ENCODE data around the gene ECE1.
A peak's percentile ranks its signal among the peaks of the same experiment; 100 is the strongest.

The ECE1 gene

DNA sequence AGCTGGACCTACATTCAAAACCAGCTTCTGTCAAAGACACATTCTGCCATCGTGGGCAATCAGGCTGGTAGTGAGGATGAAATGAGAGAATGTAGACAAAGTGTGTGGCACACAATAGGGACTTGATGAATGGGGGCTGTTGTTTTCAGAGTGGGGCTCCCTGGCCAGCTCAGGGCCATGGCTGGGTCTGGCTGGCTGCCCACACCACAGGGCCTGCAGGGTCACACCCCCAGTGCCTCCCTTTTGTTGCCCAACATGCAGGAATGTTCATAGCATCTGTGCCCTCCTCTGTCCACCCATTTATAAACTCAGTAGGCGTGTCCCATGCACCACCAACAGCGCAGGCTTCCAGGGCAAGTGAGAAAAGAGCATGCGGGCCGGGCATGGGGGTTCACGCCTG, 20.8 kb upstream of the ECE1 start:
- no peak for FAIRE-seq
- TF ChIP-seq POLR2AphosphoS5 (IDR thresholded peaks at IDR 0.05; ENCODE audit: low read depth, low read length): no peak
- no peak for TF ChIP-seq PAX5 (IDR thresholded peaks at IDR 0.05; ENCODE audit: insufficient read depth, low read length, severe bottlenecking)
- TF ChIP-seq POLR2A (IDR thresholded peaks at IDR 0.05; ENCODE audit: low read depth, low read length): no peak
- no peak for TF ChIP-seq POU2F2 (IDR thresholded peaks at IDR 0.05; ENCODE audit: low read depth, low read length)
- no peak for TF ChIP-seq TAF1 (IDR thresholded peaks at IDR 0.05; ENCODE audit: low read depth, low read length)
- no peak for TF ChIP-seq SPI1 (IDR thresholded peaks at IDR 0.05; ENCODE audit: low read depth, low read length)
- no peak for DNase-seq (ENCODE audit: insufficient read length, low spot score)

DNA sequence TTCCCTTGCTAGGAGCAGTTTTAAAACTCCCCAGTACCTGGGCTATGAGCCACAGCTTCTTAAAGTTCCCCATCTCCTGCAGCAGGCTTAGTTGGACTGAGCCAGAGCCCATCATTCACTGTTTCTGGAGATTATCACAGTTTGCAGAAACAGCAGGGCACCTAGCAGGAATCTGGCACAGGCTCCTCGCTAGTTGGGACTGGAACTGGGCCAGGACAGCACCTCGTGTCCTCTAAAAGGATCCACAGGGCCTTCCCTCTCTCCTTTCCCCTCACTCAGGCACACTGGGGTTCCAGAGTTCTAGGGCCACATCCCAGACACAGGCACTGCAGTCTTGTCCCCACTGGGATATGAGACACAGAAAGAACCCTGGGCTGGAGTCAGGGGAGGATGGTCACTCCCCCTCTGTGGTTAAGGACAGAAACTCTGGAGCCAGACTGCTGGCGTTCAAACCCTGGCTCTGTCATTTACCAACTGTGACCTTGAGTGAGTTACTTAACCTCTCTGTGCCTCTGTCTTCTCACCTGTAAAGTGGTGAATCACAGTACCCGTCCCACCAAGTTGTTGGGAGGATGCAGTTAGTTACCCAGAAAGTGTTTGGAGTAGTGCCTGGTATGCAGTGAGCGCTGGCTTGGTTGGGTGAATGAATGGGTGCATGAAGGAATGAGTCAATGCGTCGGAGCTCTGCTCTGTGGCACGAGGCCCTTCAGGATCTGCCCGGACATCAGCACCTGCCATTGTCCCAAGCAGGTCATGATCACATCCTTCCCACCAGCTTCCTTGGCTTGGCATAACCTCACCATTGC, 18.8 kb upstream of the ECE1 start:
- no peak for DNase-seq (ENCODE audit: insufficient read length, low spot score)
- FAIRE-seq: no peak
- no peak for TF ChIP-seq SPI1 (IDR thresholded peaks at IDR 0.05; ENCODE audit: low read depth, low read length)
- no peak for TF ChIP-seq POLR2AphosphoS5 (IDR thresholded peaks at IDR 0.05; ENCODE audit: low read depth, low read length)
- TF ChIP-seq POU2F2 (IDR thresholded peaks at IDR 0.05; ENCODE audit: low read depth, low read length): no peak
- TF ChIP-seq TAF1 (IDR thresholded peaks at IDR 0.05; ENCODE audit: low read depth, low read length): no peak
- no peak for TF ChIP-seq PAX5 (IDR thresholded peaks at IDR 0.05; ENCODE audit: insufficient read depth, low read length, severe bottlenecking)
- no peak for TF ChIP-seq POLR2A (IDR thresholded peaks at IDR 0.05; ENCODE audit: low read depth, low read length)

DNA sequence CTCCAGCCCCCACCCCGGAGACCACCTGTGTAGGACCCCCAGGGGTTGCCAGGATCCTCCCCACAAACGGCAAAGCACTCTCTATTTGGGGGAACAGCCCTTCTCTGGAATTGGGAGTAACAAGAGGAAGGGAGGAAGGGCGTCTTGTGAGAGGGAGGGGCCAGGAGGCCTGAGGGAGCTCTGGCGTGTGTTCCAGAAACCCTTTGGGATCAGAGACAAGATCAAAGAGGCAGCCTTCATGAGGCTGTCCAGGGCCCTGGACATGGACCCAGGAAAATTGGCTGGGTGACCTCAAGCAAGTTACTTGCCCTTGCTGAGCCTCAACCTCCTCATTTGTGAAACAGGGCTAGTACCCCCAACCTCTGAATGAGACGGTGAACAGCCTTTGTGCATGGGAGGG, 18.1 kb upstream of the ECE1 start:
- FAIRE-seq (no peak), DNase-seq (ENCODE audit: insufficient read length, low spot score) (no peak)
- no peak for TF ChIP-seq TAF1 (IDR thresholded peaks at IDR 0.05; ENCODE audit: low read depth, low read length)
- TF ChIP-seq POU2F2 (IDR thresholded peaks at IDR 0.05; ENCODE audit: low read depth, low read length): no peak
- no peak for TF ChIP-seq POLR2A (IDR thresholded peaks at IDR 0.05; ENCODE audit: low read depth, low read length)
- no peak for TF ChIP-seq POLR2AphosphoS5 (IDR thresholded peaks at IDR 0.05; ENCODE audit: low read depth, low read length)
- no peak for TF ChIP-seq SPI1 (IDR thresholded peaks at IDR 0.05; ENCODE audit: low read depth, low read length)
- TF ChIP-seq PAX5 (IDR thresholded peaks at IDR 0.05; ENCODE audit: insufficient read depth, low read length, severe bottlenecking): no peak

DNA sequence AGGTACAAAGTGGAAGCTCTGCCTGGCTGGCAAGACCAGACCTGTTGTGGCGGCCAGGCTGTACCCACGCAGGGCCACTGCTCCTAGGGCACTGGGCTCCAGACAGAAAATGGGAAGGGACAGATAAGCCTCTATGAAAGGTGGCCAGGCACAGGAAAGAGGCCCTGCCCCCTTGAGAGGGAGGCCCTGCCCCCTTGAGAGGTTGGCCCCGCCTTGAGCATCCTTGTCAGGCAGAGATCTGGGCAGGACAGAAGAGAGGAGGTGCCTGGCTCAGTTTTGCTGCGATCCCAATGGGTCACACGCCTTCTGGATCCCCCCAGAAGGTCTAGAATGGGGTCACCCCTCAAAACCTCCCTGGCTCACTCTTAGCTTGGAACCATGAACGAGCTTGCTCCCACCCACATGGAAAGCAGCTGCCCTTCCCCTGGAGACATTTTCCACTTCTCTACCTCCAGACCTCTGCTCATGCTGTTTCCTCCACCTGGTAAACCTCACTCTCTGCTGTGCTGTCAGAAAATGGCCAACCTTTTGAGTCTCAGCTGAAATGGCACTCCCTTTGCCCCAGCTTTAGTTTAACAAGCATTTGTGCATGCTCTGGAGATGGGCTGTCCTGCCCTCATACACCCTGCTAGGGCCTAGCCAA, 17.5 kb upstream of the ECE1 start:
- peak; percentile 28 for FAIRE-seq
- no peak for TF ChIP-seq POLR2A (IDR thresholded peaks at IDR 0.05; ENCODE audit: low read depth, low read length)
- no peak for TF ChIP-seq POLR2AphosphoS5 (IDR thresholded peaks at IDR 0.05; ENCODE audit: low read depth, low read length)
- no peak for TF ChIP-seq POU2F2 (IDR thresholded peaks at IDR 0.05; ENCODE audit: low read depth, low read length)
- no peak for TF ChIP-seq TAF1 (IDR thresholded peaks at IDR 0.05; ENCODE audit: low read depth, low read length)
- TF ChIP-seq PAX5 (IDR thresholded peaks at IDR 0.05; ENCODE audit: insufficient read depth, low read length, severe bottlenecking): no peak
- TF ChIP-seq SPI1 (IDR thresholded peaks at IDR 0.05; ENCODE audit: low read depth, low read length): no peak
- no peak for DNase-seq (ENCODE audit: insufficient read length, low spot score)

- no peak for TF ChIP-seq PAX5 (IDR thresholded peaks at IDR 0.05; ENCODE audit: insufficient read depth, low read length, severe bottlenecking)
- no peak for TF ChIP-seq SPI1 (IDR thresholded peaks at IDR 0.05; ENCODE audit: low read depth, low read length)
- TF ChIP-seq POLR2AphosphoS5 (IDR thresholded peaks at IDR 0.05; ENCODE audit: low read depth, low read length): no peak
- no peak for TF ChIP-seq TAF1 (IDR thresholded peaks at IDR 0.05; ENCODE audit: low read depth, low read length)
- TF ChIP-seq POLR2A (IDR thresholded peaks at IDR 0.05; ENCODE audit: low read depth, low read length): no peak
- no peak for TF ChIP-seq POU2F2 (IDR thresholded peaks at IDR 0.05; ENCODE audit: low read depth, low read length)
- DNase-seq (ENCODE audit: insufficient read length, low spot score) (no peak), FAIRE-seq (no peak)
These were observed 16.9 kb upstream of the ECE1 start for GRCh38 chr1:21307210-21307609.

DNA sequence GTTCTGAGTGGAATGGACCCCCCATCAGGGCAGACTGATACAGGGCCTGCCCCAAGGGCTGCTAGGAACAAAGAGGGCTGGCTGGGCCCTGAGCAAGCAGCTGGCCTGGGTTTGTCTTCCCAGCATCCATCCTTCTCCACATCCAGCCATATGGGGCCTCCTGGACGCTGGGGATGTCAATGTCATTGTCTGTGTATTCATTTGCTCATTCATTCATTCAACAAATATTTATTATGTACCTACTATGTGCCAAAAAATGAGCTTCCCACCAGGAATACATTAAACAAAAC, 15.6 kb upstream of the ECE1 start:
- no peak for TF ChIP-seq SPI1 (IDR thresholded peaks at IDR 0.05; ENCODE audit: low read depth, low read length)
- no peak for TF ChIP-seq PAX5 (IDR thresholded peaks at IDR 0.05; ENCODE audit: insufficient read depth, low read length, severe bottlenecking)
- no peak for TF ChIP-seq TAF1 (IDR thresholded peaks at IDR 0.05; ENCODE audit: low read depth, low read length)
- no peak for TF ChIP-seq POU2F2 (IDR thresholded peaks at IDR 0.05; ENCODE audit: low read depth, low read length)
- no peak for TF ChIP-seq POLR2AphosphoS5 (IDR thresholded peaks at IDR 0.05; ENCODE audit: low read depth, low read length)
- TF ChIP-seq POLR2A (IDR thresholded peaks at IDR 0.05; ENCODE audit: low read depth, low read length): no peak
- FAIRE-seq (no peak), DNase-seq (ENCODE audit: insufficient read length, low spot score) (no peak)

GRCh38 chr1:21305155-21305899, 15.1 kb upstream of the ECE1 start:
- no peak for FAIRE-seq
- no peak for DNase-seq (ENCODE audit: insufficient read length, low spot score)
- TF ChIP-seq POU2F2 (IDR thresholded peaks at IDR 0.05; ENCODE audit: low read depth, low read length): no peak
- no peak for TF ChIP-seq POLR2A (IDR thresholded peaks at IDR 0.05; ENCODE audit: low read depth, low read length)
- TF ChIP-seq SPI1 (IDR thresholded peaks at IDR 0.05; ENCODE audit: low read depth, low read length): no peak
- TF ChIP-seq PAX5 (IDR thresholded peaks at IDR 0.05; ENCODE audit: insufficient read depth, low read length, severe bottlenecking): no peak
- TF ChIP-seq TAF1 (IDR thresholded peaks at IDR 0.05; ENCODE audit: low read depth, low read length): no peak
- TF ChIP-seq POLR2AphosphoS5 (IDR thresholded peaks at IDR 0.05; ENCODE audit: low read depth, low read length): no peak

- FAIRE-seq: no peak
- no peak for DNase-seq (ENCODE audit: insufficient read length, low spot score)
These were observed 14.2 kb upstream of the ECE1 start for GRCh38 chr1:21304488-21304887.

More at GRCh38 chr1:21304488-21304887, 14.2 kb upstream of the ECE1 start:
- TF ChIP-seq POLR2A (IDR thresholded peaks at IDR 0.05; ENCODE audit: low read depth, low read length) (no peak), POLR2AphosphoS5 (IDR thresholded peaks at IDR 0.05; ENCODE audit: low read depth, low read length) (no peak), POU2F2 (IDR thresholded peaks at IDR 0.05; ENCODE audit: low read depth, low read length) (no peak), TAF1 (IDR thresholded peaks at IDR 0.05; ENCODE audit: low read depth, low read length) (no peak), PAX5 (IDR thresholded peaks at IDR 0.05; ENCODE audit: insufficient read depth, low read length, severe bottlenecking) (no peak), SPI1 (IDR thresholded peaks at IDR 0.05; ENCODE audit: low read depth, low read length) (no peak)
